Fibroblast of the aortic adventitia (primary cell): Measurements from ENCODE around the gene TNS3. TPM values are rescaled to one million over a fixed set of nuclear protein-coding genes. Genes with fewer than 3 reads are reported as not detected.
A peak's percentile ranks its signal among the peaks of the same experiment; 100 is the strongest.

Experiments
- DNase-seq: peaks from one replicate; pipeline ENCODE4 v3.0.0-alpha.2; 2010; ENCODE audit warnings: low read depth
- H3K4me3 ChIP-seq: 2 replicates; pipeline ENCODE4 v1.5.1; 2011; ENCODE audit warnings: low read depth, mild to moderate bottlenecking, control low read depth, low read length, moderate library complexity
- CTCF ChIP-seq: IDR thresholded peaks from 2 replicates; pipeline ENCODE4 v1.5.1; 2011; ENCODE audit warnings: mild to moderate bottlenecking, low read length, control low read depth, inconsistent platforms; ENCODE audit not compliant: insufficient read depth
- total RNA-seq: library from RNA; depleted of rRNA; stranded (reverse); fragments of >200 nt; gene quantifications from 2 replicates; pipeline ENCODE4 v1.2.3, GENCODE V29; 2012; ENCODE audit warnings: low replicate concordance

The TNS3 gene
- total RNA-seq, 1 donor = 28.3 TPM

GRCh38 chr7:47513741-47514241 is 68.1 kb downstream of the TNS3 start:
- DNase-seq = peak; percentile 92
- TF ChIP-seq CTCF = no peak
- H3K4me3 ChIP-seq = no peak overlapping the region

DNA sequence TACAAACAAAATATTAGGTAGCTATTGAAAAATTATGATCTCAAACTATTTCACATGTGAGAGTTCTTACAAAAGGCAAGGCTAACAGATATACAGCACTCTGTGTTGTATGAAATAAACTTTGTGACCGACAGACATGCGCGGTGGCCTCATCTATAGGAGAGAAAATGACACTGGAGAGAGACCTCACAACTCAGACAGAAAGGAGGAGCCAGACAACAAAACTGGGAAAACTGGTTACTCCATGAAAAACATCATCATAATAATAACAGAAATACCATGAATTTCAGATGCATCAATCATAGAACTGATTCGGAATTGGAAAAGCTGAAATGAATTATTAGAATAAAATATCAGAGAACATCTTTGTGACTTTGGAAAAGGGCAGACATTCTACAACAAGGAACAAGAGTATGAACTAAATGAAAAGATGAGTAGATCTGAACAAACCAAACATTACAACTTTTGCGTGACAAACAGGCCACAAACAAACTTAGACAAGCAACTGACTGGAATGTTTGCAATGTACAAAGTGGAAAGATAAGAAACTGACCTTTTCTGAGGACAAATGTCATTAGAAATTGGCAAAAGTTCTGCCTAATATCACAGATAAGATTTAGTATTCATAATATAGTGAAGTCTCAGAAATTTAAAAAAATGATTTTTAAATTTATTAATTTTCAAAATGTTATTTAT is 69.3 kb downstream of the TNS3 start:
- no peak for TF ChIP-seq CTCF
- no peak overlapping the region for H3K4me3 ChIP-seq
- no peak for DNase-seq

DNA sequence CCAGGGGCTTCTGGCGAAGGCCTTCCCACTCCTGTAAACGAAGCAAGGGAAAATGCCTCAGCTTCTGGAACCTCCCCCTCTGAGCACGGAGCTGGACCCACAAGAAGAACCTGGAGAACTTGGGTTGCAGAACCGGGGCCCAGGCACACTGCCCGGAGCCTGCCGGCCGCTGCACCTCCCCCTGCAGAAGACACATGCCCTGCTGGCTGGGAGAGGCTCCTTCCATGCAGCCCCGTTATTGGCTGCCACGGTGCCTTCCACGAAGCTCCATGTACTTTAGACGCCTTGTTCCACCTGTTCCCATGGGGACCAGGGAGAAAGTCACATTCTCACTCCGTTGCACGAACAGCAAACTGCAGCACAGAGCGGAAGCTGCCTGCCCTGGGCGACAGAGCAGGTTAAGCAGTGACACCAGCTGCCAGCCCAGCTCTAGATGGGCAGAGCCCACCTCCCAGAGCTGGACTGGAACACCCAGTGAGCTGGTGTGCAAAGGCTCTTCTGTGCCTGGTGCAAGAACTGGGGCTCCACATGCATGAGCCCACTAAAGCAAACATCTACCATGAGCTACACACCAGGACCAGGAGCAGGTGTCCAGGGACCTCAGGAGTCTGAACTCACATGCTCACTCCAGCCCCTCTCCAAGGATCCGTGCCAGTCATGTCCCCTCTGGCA is 70.1 kb downstream of the TNS3 start:
- no peak for DNase-seq
- no peak for TF ChIP-seq CTCF
- H3K4me3 ChIP-seq = no peak overlapping the region

DNA sequence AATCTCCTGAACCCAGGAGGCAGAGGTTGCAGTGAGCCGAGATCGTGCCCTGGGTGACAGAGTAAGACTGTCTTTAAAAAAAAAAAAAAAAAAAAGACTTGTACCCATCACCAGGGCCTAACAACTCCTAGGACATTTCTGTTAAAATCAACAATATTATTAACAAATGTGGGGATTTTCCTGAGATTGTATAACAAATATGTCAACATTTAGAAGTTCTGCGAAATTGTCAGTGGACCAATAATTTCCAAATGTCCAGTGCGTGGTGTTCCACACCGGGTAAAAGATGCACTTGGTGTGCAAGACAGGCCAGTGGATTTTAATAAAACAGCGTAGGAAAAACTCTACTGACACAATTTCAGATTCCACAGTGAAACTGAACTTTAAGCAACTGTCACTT is 71.1 kb downstream of the TNS3 start:
- TF ChIP-seq CTCF = no peak
- no peak overlapping the region for H3K4me3 ChIP-seq
- DNase-seq = no peak

DNA sequence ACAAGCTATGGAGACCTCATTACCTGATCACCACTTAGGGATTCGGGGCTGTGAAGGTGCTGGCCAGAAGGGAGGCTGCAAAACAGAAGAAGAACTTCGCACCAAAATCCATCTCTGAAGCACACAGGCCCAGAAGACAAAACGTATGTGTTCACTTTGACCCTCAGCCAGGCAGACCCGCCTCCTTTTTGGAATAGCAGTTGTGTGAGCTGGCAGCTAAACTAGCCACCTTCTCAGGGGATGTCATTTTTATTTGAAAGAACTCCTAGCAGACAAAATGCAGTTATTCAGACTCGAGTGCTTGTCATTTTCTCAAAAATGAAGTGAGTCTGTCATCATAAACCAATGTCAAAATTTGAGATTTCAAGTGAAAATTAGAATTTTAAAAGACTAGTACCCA is 71.7 kb downstream of the TNS3 start:
- no peak for DNase-seq
- H3K4me3 ChIP-seq = no peak overlapping the region
- no peak for TF ChIP-seq CTCF

DNA sequence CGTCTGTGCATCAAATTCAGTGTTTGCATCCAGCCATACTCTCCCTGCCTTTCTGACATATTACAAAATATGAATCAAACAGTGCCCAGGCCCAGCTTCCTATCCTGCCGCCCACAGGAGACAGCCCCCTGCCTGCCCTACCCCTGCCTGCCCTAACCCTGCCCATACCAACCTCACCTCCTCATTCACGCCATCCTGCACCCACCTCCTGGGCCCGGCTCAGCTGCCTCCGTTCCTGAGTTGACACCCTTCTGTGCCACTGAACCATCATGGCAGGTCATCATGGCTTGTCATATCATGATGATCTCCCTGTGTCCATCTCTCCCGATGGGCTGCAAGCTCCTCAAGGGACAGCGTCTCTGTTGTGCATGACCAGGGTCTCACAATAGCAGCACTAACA is 72.3 kb downstream of the TNS3 start:
- H3K4me3 ChIP-seq = no peak overlapping the region
- DNase-seq = no peak
- no peak for TF ChIP-seq CTCF
